Measurements from ENCODE around the gene RSAD1.

RSAD1 gene

DNA sequence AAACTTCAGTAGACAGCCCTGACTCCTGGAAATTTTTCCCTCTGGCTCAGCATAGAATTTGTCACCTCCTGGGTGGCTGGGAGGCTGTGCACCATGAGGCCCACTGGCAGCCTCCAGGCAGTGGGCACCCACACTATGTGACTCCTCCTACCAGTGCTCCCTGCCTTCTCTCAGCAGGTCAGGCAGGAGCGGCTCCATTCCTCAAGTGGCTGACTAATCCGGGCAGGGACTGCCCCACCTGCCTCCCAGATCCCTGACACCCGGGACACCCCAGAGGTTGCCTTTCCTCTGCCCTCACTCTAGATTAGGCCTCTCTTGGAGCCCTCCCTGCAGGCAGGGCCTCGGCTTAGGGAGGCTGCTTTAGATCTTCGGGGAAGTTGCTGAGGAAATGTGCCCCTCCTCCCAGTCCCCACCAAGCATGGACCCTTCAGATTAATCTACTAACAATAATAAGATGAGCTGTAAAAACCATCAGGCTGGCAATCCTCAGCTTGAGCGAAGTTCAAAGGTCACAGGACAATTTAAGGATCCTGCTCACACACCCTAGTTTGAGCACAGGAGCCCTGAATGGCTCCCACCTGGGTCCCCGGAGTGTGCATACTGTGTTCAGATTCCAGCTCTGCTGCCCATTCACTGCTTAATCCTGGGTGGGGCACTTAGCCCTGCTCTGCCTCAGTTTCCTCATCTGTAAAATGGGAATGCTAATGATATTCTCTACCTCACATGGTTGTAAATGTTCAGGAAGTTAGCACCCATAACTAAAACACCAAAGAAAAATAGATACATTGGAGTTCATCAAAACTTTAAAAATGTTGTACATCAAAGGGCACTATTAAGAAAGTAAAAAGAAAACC lies 19.6 kb downstream of the RSAD1 start:
- DNase-seq = no peak

DNA sequence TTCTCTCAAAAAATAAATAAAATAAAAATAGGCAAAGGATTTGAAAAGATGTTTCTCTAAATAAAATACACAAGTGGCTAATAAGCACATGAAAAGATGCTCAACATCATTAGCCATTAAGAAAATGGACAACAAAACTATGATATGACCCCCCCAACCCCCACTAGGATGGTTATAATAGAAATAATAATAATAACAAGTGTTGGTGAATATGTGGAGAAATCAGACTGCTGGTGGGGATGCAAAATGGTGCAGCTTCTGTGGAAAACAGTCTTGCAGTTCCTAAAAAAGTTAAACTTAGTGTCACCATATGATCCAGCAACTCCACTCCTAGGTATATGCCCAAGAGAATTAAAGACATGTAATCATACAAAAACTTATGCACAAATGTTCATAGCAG lies 20.6 kb downstream of the RSAD1 start:
- no peak for DNase-seq

- DNase-seq = no peak
Observed at GRCh38 chr17:50499721-50500120, 21.1 kb downstream of the RSAD1 start.

- no peak for DNase-seq
Observed at GRCh38 chr17:50501054-50501453, 22.4 kb downstream of the RSAD1 start.

GRCh38 chr17:50502301-50502990 lies 23.8 kb downstream of the RSAD1 start:
- no peak for DNase-seq

DNA sequence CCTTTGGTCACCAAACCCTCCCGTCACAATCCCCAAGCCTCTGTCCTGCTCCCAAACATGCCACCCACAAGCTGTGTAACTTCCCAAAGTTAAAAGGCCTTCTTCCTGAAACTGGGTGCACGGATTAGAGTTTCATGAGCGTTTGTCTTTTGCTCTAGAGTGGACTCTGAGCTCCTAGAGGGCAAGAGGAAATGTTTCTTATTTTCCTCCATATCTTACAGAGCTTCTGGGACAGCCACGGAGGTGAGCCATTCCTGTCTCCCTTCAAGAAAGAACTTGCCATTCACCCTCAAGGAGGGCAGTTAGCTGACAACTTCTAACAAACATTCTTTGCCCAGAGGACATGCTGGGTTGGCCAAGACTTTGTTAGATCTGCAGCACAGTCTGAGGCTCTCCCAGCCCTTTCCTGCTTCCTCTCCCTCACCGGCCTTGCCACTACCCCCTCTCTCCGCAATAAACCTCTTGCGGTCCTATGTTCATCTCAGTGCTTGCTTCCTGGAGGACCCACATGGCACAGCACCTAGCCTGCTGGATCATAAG lies 27.0 kb downstream of the RSAD1 start:
- no peak for DNase-seq

DNA sequence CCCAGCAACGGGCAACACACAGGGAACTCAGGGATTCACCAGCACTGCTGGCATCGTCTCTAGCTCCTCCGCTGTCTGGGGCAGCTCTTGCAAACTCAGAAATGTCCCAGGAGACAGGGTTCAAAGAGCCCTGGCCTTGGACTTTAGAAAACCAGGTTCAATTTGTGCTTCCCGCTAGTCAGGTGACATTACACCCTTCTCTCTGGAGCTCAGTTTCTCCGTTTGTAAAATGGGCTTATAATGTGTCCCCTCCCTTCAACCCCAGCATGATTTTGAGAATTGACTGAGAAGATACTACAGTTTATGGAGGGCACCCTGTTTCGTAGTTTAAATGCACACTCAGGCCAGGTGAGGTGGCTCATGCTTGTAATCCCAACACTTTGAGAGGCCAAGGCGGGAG lies 27.6 kb downstream of the RSAD1 start:
- DNase-seq = no peak

GRCh38 chr17:50507871-50508572 lies 29.4 kb downstream of the RSAD1 start, which contains the start of gene MYCBPAP:
MYCBPAP (plus strand) TSS chr17:50508439; CDS start chr17:50508675, 236 bp downstream.
- DNase-seq = no peak

GRCh38 chr17:50508573-50509460 lies 30.2 kb downstream of the RSAD1 start:
- DNase-seq = no peak

- DNase-seq = no peak
Observed at GRCh38 chr17:50511058-50511457, 32.4 kb downstream of the RSAD1 start.

GRCh38 chr17:50513495-50513894 lies 34.8 kb downstream of the RSAD1 start:
- DNase-seq = no peak

GRCh38 chr17:50514388-50514787 lies 35.7 kb downstream of the RSAD1 start:
- DNase-seq = no peak

DNA sequence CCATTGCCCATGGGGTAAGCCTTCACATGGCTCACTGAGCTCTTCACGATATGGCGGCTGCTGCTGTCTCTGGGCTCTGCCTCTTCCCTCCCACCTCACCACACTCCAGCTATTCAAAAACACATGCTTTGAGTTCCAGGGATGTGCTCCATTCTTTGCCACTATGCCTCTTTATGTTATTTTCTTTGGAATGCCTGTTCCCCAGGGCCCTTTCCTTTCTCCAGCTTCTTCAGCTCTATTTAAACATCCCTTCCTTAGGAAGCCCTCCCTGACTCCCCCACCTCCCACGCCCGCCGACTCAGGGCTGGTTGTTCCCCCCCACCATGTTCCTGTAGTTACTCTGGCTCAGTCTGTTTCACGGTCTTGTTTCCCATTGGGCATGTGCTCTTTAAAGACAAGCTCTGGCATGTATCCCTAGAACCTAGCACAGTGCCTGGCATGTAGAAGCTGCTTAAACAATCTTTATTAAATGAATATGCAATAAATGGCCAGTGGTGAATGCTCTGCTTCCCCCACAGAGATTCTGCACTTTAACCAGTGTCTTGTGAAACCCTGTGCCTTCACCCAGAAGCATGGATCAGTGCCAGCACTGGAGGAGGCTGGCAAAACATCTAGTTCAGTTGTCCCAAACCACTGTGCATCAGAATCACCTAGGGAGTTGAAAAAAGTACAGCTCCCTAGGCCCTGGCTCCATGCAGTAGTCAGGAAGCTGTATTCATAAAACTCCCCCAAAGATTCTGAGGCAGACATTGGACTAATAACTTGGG lies 36.5 kb downstream of the RSAD1 start:
- DNase-seq = no peak

GRCh38 chr17:50517011-50517410 lies 38.4 kb downstream of the RSAD1 start:
- no peak for DNase-seq

- DNase-seq = no peak
Observed at GRCh38 chr17:50517504-50518383, 39.1 kb downstream of the RSAD1 start.

DNA sequence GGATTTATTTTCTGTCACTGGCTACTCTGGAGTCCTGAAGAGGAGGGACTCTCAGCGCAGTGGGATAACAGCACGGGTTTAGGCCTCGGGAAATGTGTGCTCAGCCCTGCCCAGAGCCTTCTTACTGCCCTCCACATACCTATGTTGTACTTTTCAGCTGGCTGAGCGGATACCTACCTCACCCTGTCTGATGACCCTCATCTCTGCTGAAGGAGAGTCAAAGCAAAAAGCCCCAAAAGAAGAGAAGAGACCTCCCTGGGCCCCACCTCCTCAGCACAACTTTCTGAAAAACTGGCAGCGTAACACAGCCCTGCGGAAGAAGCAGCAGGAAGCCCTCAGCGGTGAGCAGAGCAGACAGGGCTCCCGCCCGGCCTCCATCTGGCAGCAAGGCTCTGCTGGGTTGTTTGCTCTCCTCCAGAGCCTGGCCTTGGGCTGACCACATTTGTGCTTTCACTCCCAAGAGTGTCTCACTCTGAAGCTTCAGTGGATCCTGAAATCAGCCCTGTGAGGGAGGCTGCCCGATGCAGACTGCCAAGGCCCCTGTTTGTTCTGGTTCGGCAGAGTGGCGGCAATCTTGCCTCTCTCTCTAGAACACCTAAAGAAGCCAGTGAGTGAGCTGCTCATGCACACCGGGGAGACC lies 39.8 kb downstream of the RSAD1 start:
- no peak for DNase-seq

- DNase-seq = no peak
Observed at GRCh38 chr17:50519141-50519834, 40.6 kb downstream of the RSAD1 start.

GRCh38 chr17:50520483-50520882 lies 41.8 kb downstream of the RSAD1 start:
- no peak for DNase-seq

GRCh38 chr17:50521514-50521913 lies 42.9 kb downstream of the RSAD1 start:
- no peak for DNase-seq

Measured in amniotic stem cell (primary cell).